Measurements from ENCODE around the gene MMP17.

DNA sequence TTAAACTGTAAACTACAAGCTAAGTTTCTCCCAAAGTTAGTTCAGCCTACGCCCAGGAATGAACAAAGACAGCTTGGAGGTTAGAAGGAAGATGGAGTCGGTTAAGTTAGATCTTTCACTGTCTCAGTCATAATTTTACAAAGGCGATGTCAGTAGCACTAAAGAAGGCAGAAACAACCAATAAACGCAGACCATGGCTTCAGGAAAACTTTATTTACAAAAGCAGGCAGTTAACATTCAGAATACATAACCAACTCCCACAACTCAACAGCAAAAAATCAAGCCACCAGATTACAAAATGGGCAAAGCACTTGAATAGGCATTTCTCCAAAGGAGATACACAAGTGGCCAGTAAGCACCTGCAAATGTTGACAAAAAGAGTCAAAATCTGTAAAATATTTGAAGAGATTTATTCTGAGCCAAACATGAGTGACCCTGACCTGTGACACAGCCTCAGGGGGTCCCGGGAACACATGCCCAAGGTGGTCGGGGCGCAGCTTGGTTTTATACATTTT lies 57.4 kb downstream of the MMP17 start:
- TF ChIP-seq, protein P1, sequence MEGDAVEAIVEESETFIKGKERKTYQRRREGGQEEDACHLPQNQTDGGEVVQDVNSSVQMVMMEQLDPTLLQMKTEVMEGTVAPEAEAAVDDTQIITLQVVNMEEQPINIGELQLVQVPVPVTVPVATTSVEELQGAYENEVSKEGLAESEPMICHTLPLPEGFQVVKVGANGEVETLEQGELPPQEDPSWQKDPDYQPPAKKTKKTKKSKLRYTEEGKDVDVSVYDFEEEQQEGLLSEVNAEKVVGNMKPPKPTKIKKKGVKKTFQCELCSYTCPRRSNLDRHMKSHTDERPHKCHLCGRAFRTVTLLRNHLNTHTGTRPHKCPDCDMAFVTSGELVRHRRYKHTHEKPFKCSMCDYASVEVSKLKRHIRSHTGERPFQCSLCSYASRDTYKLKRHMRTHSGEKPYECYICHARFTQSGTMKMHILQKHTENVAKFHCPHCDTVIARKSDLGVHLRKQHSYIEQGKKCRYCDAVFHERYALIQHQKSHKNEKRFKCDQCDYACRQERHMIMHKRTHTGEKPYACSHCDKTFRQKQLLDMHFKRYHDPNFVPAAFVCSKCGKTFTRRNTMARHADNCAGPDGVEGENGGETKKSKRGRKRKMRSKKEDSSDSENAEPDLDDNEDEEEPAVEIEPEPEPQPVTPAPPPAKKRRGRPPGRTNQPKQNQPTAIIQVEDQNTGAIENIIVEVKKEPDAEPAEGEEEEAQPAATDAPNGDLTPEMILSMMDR (IDR thresholded peaks at IDR 0.05; ENCODE audit: low read depth, low read length) = no peak
- no peak for TF ChIP-seq MAX (IDR thresholded peaks at IDR 0.05; ENCODE audit: low read depth, low read length)

All from NB4 (cell line).